Activated CD8-positive, alpha-beta memory T cell treated with anti-CD3 and anti-CD28 coated beads, Interleukin-2, amount 50 U/mL, for 24 hours (primary cell): Measurements from ENCODE around the gene SPG7.
"Not testable (repeated sequence)": the region's sequence is repeated elsewhere in the genome, so short reads cannot be mapped to it uniquely, and the experiment has no call there.

Experiments used
- DNase-seq: peaks from one replicate; pipeline ENCODE4 v3.0.0-alpha.2; 2020; ENCODE audit errors: extremely low read depth

Gene SPG7

GRCh38 chr16:89507834-89508590 lies at the start of gene SPG7:
Gene SPG7, plus strand, starts transcription at chr16:89508403. Its CDS starts 15 bp downstream, at chr16:89508418.
- DNase-seq: peak; percentile 57

- DNase-seq: no peak
Observed at GRCh38 chr16:89458551-89458950, 49.7 kb upstream of the SPG7 start.

DNA sequence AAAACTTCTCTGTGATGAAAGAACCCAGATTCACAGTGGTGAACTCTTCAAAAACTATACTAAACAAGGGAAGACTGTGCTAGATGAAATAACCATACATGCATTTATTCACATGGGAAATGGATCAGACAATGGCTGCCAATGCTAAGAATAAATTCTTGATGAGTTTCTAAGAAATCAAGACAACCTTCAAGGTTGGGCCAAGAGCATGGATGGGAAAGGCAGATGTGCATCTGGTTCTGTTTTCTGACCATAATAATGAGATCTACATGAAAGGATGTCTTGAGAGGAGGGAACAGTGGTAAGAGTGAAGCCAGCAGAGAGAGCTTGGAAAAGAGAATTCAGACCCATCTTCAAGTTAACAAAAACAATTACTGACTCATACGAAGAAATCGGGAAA lies 49.2 kb upstream of the SPG7 start:
- no peak for DNase-seq

- no peak for DNase-seq
Observed at GRCh38 chr16:89460556-89460955, 47.6 kb upstream of the SPG7 start.

DNA sequence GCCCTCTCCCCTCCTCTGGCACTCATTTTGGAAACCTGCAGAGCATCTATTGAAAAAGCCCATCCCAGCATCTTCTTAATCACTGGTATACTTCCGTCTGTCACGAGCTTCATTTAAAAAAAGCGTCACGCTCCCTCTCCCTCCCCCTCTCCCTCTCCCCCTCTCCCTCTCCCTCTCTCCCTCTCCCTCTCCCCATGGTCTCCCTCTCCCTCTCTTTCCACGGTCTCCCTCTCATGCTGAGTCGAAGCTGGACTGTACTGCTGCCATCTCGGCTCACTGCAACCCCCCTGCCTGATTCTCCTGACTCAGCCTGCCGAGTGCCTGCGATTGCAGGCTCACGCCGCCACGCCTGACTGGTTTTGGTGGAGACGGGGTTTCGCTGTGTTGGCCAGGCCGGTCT lies 46.3 kb upstream of the SPG7 start:
- DNase-seq: not testable (repeated sequence)

- not testable (repeated sequence) for DNase-seq
Observed at GRCh38 chr16:89462639-89463038, 45.6 kb upstream of the SPG7 start.

DNA sequence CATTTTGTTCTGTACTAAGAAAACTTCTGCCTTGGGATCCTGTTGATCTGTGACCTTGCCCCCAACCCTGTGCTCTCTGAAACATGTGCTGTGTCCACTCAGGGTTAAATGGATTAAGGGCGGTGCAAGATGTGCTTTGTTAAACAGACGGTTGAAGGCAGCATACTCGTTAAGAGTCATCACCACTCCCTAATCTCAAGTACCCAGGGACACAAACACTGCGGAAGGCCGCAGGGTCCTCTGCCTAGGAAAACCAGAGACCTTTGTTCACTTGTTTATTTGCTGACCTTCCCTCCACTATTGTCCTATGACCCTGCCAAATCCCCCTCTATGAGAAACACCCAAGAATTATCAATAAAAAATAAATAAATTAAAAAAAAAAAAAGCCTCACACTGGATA lies 44.9 kb upstream of the SPG7 start:
- DNase-seq: not testable (repeated sequence)

- DNase-seq: no peak
Observed at GRCh38 chr16:89466920-89467319, 41.3 kb upstream of the SPG7 start.

- no peak for DNase-seq
Observed at GRCh38 chr16:89467382-89467781, 40.8 kb upstream of the SPG7 start.

DNA sequence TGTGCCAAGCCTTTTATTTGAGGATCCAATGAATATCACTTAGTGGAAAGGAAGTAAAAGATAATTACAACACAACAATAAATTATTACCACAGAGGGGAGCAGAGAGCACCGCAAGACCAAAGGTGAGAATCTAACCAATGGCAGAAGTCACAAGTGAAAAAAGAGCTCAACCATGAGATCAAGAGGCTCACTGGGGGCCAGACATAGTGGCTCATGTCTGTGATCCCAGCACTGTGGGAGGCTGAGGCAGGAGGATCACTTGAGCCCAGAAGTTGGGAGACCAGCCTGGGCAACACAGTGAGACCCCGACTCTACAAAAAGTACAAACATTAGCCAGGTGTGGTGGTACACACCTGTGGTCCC lies 35.5 kb upstream of the SPG7 start:
- DNase-seq: no peak

DNA sequence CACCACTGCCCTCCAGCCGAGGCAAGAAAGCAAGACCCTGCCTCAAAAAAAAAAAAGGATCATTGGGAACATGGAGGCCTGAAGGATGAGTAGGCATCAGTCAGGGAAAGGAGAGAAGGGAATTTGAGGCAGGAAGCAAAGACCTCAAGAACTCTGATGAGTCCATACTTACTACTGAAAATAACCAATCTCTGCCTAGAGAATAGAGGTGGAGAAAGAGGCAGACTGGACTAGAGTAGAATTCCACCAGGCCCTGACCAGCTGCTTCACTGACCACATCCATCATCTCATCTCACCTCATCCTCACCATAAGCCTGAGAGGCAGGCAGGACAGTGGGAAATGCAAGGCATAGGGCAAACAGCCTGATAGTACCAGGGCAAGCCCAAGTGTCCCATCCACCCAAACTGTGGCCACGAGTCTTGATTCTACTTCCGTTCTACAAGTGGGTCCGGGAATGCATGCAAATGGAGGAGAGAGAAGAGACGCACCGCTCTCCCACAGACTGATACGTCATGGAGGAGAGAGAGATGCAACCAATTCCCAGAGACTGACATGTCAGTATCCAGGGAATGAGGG lies 35.0 kb upstream of the SPG7 start:
- DNase-seq: no peak

GRCh38 chr16:89473791-89474414 lies 34.3 kb upstream of the SPG7 start:
- no peak for DNase-seq

DNA sequence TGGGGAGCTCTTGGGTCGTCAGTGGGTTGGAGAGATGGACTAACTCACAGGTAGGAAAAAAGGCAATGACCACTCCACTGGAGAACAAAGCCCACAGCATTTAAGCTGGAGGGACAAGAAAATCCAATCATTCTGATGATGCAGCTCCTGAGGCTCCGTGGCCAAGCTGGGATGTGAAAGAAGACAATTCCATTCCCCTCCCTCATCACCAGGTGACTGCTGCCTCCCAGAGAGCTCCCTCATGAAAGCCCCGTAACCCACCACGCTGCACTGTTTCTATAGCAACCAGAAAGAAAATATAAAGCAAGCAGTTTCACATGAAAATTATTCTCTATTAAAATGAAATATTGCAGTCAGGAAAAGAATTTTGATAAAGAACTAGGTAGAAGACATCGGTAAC lies 33.1 kb upstream of the SPG7 start:
- no peak for DNase-seq

DNA sequence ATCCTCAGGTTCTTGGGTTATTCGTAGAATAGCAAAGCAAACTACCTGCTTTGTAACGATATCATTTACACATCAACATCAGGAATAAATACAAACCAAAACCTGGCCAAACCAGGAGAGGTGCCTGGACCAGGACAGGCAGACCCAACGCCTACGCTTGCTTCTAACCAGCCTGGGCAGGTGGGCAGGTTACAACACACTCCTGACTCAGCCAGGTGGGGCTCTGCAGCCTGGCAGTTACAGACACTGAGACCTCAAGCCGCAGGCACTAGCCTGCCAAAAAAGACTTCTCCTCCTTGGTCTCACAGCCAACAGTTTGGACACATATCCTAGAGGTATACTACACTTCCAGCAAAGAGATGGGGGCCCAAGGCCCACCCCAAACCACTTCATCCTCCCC lies 31.8 kb upstream of the SPG7 start:
- no peak for DNase-seq

DNA sequence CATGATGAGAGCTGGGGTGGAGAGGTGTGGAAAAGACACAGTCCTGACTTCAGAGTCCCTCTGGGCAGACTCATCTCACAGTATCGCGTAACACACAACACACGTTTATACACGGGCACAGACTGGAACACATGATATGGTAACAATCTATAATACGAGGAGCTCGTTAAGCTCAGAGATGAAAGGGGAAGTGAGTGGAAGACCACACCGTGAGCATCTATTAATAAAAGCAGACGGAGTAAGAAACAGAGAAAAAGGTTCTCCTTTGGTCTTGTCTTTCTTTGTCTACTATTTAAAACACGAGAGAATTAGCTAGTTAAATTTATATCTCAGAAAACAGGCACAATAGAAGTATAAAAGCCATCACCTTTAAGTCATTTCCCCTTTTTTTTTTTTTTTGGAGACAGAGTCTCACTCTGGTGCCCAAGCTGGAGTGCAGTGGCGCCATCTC lies 31.4 kb upstream of the SPG7 start:
- no peak for DNase-seq

DNA sequence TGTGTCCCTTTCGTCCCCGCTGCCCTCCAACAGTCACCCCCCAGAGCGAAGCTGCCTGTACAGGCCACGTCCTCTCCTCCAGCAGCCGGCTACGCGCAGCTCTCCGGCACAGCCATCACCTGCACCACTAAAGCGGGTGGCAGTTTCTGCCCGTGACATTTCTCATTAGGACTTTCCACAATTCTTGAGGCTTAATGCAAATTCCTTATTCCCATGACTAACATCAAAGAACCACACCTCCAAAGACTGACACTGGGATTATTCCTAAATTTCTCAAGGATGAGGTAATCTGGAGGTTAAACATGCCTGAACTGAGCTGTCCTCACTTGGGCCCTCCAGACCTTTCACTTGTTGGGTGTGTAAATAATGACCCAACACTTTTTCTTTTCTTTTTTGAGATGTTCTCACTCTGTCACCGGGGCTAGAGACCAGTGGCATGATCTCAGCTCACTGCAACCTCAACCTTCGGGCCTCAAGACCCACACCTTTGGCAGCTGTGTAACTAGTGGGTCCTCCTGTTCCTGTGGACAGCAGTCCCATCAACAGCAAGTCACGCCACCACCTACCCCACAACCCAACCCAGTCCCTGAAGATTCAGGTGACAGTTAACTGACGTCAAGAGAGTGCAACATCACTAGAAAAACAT lies 29.5 kb upstream of the SPG7 start:
- no peak for DNase-seq

- DNase-seq: no peak
Observed at GRCh38 chr16:89481356-89481955, 26.7 kb upstream of the SPG7 start.

GRCh38 chr16:89482150-89482816 lies 25.9 kb upstream of the SPG7 start:
- DNase-seq: no peak

DNA sequence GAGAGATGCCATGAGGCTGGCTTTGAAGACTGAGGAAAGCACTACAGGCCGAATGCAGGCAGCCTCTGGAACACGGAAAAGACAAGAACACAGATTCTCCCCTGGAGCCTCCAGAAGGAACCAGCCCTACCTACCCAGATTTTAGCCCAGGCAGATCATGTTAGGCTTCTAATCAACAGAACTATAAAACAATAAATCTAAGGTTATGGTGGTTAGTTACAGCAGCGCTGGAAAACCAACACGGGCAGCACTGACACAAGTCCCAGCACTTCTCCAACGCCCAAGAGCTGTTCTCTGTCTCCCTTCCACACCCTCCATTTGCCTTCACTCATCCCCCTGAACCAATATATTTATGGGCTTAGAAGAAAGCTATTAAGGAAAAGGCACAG lies 25.4 kb upstream of the SPG7 start:
- no peak for DNase-seq

GRCh38 chr16:89484041-89484501 lies 24.1 kb upstream of the SPG7 start:
- no peak for DNase-seq

GRCh38 chr16:89484923-89485679 lies 23.1 kb upstream of the SPG7 start:
- no peak for DNase-seq
